ENCODE data around the gene DENND6B. TPM values are rescaled to one million over a fixed set of nuclear protein-coding genes. Genes with fewer than 3 reads are reported as not detected.
A peak's percentile ranks its signal among the peaks of the same experiment; 100 is the strongest.

The DENND6B gene
- total and polyA plus RNA-seq, 2 of the 13 experiments (the other 11 are each of a cell fraction or from before 2014, with no cell fraction given): 0.95 to 3.8 TPM

DNA sequence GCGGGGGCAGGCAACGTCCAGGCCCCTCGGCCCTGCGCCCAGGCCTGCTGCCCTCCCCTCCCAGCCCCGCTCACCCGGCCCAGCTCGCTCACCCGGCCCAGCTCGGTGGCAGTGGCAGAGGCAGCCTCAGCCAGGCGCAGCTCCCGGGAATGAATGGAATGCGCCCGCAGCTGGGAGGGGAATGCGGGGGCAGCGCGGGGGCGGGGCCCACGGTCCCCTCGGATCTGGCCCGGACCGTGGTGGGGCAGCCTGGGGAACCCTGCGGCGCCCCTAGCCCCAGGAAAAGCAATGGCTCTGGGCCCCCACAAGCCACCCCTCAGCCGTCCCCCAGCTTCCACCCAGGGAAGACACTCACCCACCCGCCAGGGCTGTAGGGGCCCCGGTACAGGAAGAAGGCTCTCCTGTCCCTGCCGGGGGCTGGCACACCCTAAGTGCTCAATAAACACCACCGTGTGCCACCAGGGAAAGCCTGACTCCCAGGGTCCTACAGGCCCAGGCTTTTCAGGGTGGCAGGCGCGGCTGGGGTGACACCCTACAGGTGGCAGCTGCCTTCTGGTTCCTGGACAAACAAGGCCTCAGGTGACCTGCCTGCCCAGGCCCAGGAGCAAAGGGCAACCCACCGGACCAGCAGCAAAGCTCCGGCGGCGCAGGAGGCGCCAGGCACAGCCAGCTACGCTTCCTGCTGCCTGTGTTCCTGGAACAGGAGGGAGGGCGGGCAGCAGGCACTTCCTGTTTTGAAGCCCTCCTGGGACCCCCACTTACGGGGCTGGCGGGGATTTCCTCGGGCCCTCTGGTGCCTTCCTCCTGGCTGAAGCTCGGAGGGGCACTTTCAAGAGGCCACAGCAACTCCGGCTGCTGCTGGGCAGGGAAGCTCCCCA is 33.1 kb downstream of the DENND6B start (continued):
- TF ChIP-seq, protein P1, sequence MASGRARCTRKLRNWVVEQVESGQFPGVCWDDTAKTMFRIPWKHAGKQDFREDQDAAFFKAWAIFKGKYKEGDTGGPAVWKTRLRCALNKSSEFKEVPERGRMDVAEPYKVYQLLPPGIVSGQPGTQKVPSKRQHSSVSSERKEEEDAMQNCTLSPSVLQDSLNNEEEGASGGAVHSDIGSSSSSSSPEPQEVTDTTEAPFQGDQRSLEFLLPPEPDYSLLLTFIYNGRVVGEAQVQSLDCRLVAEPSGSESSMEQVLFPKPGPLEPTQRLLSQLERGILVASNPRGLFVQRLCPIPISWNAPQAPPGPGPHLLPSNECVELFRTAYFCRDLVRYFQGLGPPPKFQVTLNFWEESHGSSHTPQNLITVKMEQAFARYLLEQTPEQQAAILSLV (CRISPR knock-in tag; IDR thresholded peaks at IDR 0.05; ENCODE audit: borderline replicate concordance): no peak
- TF ChIP-seq RBFOX2 (IDR thresholded peaks at IDR 0.05; ENCODE audit: low read depth, low read length): peak; percentile 87
- TF ChIP-seq, protein P2, sequence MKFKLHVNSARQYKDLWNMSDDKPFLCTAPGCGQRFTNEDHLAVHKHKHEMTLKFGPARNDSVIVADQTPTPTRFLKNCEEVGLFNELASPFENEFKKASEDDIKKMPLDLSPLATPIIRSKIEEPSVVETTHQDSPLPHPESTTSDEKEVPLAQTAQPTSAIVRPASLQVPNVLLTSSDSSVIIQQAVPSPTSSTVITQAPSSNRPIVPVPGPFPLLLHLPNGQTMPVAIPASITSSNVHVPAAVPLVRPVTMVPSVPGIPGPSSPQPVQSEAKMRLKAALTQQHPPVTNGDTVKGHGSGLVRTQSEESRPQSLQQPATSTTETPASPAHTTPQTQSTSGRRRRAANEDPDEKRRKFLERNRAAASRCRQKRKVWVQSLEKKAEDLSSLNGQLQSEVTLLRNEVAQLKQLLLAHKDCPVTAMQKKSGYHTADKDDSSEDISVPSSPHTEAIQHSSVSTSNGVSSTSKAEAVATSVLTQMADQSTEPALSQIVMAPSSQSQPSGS (CRISPR knock-in tag; IDR thresholded peaks at IDR 0.05): peak; percentile 55; the same call in 1 of the 2 replicates
- peak; percentile 94 for TF ChIP-seq ZFY (CRISPR knock-in tag; IDR thresholded peaks at IDR 0.05)
- TF ChIP-seq SOX5 (CRISPR knock-in tag; IDR thresholded peaks at IDR 0.05; ENCODE audit: borderline replicate concordance): peak; percentile 71
- TF ChIP-seq, protein P3, sequence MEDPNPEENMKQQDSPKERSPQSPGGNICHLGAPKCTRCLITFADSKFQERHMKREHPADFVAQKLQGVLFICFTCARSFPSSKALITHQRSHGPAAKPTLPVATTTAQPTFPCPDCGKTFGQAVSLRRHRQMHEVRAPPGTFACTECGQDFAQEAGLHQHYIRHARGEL (CRISPR knock-in tag; IDR thresholded peaks at IDR 0.05): no peak
- TF ChIP-seq KLF13 (CRISPR knock-in tag; IDR thresholded peaks at IDR 0.05): no peak
- TF ChIP-seq, protein P4, sequence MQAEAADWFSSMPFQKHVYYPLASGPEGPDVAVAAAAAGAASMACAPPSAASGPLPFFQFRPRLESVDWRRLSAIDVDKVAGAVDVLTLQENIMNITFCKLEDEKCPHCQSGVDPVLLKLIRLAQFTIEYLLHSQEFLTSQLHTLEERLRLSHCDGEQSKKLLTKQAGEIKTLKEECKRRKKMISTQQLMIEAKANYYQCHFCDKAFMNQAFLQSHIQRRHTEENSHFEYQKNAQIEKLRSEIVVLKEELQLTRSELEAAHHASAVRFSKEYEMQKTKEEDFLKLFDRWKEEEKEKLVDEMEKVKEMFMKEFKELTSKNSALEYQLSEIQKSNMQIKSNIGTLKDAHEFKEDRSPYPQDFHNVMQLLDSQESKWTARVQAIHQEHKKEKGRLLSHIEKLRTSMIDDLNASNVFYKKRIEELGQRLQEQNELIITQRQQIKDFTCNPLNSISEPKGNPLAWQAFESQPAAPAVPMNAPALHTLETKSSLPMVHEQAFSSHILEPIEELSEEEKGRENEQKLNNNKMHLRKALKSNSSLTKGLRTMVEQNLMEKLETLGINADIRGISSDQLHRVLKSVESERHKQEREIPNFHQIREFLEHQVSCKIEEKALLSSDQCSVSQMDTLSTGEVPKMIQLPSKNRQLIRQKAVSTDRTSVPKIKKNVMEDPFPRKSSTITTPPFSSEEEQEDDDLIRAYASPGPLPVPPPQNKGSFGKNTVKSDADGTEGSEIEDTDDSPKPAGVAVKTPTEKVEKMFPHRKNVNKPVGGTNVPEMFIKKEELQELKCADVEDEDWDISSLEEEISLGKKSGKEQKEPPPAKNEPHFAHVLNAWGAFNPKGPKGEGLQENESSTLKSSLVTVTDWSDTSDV (CRISPR knock-in tag; IDR thresholded peaks at IDR 0.05): peak; percentile 65; the same call in 1 of the 2 replicates
- TF ChIP-seq HCFC1 (IDR thresholded peaks at IDR 0.05; ENCODE audit: low read depth, low read length): no peak
- TF ChIP-seq ZNF24 (IDR thresholded peaks at IDR 0.05): no peak
- TF ChIP-seq, protein P5, sequence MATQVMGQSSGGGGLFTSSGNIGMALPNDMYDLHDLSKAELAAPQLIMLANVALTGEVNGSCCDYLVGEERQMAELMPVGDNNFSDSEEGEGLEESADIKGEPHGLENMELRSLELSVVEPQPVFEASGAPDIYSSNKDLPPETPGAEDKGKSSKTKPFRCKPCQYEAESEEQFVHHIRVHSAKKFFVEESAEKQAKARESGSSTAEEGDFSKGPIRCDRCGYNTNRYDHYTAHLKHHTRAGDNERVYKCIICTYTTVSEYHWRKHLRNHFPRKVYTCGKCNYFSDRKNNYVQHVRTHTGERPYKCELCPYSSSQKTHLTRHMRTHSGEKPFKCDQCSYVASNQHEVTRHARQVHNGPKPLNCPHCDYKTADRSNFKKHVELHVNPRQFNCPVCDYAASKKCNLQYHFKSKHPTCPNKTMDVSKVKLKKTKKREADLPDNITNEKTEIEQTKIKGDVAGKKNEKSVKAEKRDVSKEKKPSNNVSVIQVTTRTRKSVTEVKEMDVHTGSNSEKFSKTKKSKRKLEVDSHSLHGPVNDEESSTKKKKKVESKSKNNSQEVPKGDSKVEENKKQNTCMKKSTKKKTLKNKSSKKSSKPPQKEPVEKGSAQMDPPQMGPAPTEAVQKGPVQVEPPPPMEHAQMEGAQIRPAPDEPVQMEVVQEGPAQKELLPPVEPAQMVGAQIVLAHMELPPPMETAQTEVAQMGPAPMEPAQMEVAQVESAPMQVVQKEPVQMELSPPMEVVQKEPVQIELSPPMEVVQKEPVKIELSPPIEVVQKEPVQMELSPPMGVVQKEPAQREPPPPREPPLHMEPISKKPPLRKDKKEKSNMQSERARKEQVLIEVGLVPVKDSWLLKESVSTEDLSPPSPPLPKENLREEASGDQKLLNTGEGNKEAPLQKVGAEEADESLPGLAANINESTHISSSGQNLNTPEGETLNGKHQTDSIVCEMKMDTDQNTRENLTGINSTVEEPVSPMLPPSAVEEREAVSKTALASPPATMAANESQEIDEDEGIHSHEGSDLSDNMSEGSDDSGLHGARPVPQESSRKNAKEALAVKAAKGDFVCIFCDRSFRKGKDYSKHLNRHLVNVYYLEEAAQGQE (IDR thresholded peaks at IDR 0.05; ENCODE audit: borderline replicate concordance in 1 of 2, low read depth in 1 of 2, low read length in 2 of 2): peak in 1 of 2 experiments; percentile 30; a peak in 1 of 4 replicates
- TF ChIP-seq, protein P6, sequence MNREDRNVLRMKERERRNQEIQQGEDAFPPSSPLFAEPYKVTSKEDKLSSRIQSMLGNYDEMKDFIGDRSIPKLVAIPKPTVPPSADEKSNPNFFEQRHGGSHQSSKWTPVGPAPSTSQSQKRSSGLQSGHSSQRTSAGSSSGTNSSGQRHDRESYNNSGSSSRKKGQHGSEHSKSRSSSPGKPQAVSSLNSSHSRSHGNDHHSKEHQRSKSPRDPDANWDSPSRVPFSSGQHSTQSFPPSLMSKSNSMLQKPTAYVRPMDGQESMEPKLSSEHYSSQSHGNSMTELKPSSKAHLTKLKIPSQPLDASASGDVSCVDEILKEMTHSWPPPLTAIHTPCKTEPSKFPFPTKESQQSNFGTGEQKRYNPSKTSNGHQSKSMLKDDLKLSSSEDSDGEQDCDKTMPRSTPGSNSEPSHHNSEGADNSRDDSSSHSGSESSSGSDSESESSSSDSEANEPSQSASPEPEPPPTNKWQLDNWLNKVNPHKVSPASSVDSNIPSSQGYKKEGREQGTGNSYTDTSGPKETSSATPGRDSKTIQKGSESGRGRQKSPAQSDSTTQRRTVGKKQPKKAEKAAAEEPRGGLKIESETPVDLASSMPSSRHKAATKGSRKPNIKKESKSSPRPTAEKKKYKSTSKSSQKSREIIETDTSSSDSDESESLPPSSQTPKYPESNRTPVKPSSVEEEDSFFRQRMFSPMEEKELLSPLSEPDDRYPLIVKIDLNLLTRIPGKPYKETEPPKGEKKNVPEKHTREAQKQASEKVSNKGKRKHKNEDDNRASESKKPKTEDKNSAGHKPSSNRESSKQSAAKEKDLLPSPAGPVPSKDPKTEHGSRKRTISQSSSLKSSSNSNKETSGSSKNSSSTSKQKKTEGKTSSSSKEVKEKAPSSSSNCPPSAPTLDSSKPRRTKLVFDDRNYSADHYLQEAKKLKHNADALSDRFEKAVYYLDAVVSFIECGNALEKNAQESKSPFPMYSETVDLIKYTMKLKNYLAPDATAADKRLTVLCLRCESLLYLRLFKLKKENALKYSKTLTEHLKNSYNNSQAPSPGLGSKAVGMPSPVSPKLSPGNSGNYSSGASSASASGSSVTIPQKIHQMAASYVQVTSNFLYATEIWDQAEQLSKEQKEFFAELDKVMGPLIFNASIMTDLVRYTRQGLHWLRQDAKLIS (CRISPR knock-in tag; IDR thresholded peaks at IDR 0.05): no peak
- peak; percentile 39; the same call in 1 of the 2 replicates for TF ChIP-seq KLF6 (CRISPR knock-in tag; IDR thresholded peaks at IDR 0.05)
- TF ChIP-seq PCBP1 (IDR thresholded peaks at IDR 0.05; ENCODE audit: borderline replicate concordance, low read depth, low read length): 0 out of 2 replicates have a peak, but pooled peaks have one; percentile 21

All from HepG2 (cell line).